HG02852 (cell line): Measurements from ENCODE around the gene FASN.

ENCODE experiments used
- ATAC-seq: cut with Tn5 transposase; IDR thresholded peaks from one replicate; pipeline ENCODE4 v1.9.1; 2021; ENCODE audit warnings: mild to moderate bottlenecking, moderate library complexity; ENCODE audit not compliant: unreplicated experiment

The FASN gene

GRCh38 chr17:82089723-82090548 lies 8.1 kb downstream of the FASN start:
- ATAC-seq: no peak

GRCh38 chr17:82088838-82089722 lies 9.0 kb downstream of the FASN start:
- no peak for ATAC-seq

- ATAC-seq: no peak
Measured at GRCh38 chr17:82087961-82088837, 9.8 kb downstream of the FASN start.

GRCh38 chr17:82086941-82087906 lies 10.8 kb downstream of the FASN start:
- ATAC-seq: no peak

- no peak for ATAC-seq
Measured at GRCh38 chr17:82085931-82086764, 11.9 kb downstream of the FASN start.

- no peak for ATAC-seq
Measured at GRCh38 chr17:82085031-82085861, 12.8 kb downstream of the FASN start.

- ATAC-seq: no peak
Measured at GRCh38 chr17:82084373-82085030, 13.5 kb downstream of the FASN start.

- no peak for ATAC-seq
Measured at GRCh38 chr17:82083533-82084359, 14.3 kb downstream of the FASN start.

- no peak for ATAC-seq
Measured at GRCh38 chr17:82083009-82083408, 15.0 kb downstream of the FASN start.

- no peak for ATAC-seq
Measured at GRCh38 chr17:82082456-82082855, 15.6 kb downstream of the FASN start.

- no peak for ATAC-seq
Measured at GRCh38 chr17:82081966-82082365, 16.1 kb downstream of the FASN start.

GRCh38 chr17:82081546-82081945 lies 16.5 kb downstream of the FASN start:
- no peak for ATAC-seq

GRCh38 chr17:82080789-82081464 lies 17.1 kb downstream of the FASN start:
- no peak for ATAC-seq

GRCh38 chr17:82080048-82080788 lies 17.8 kb downstream of the FASN start:
- ATAC-seq: no peak

GRCh38 chr17:82079001-82079677 lies 18.9 kb downstream of the FASN start:
- ATAC-seq: no peak
